UCSD-AML1 (cell line): Measurements from ENCODE around the gene UTP14C.
"Not testable (repeated sequence)": the region's sequence is repeated elsewhere in the genome, so short reads cannot be mapped to it uniquely, and the experiment has no call there.

Experiments
- DNase-seq: peaks from one replicate; lab custom pipeline; 2025; ENCODE audit not compliant: unreplicated experiment; lab: John Stamatoyannopoulos, UW

The UTP14C gene

GRCh38 chr13:52034616-52035226 is 10.2 kb downstream of the UTP14C start:
- DNase-seq: no peak

GRCh38 chr13:52036037-52036436 is 11.5 kb downstream of the UTP14C start:
- DNase-seq: no peak

GRCh38 chr13:52043675-52044074 is 19.2 kb downstream of the UTP14C start:
- DNase-seq: no peak

GRCh38 chr13:52047463-52047862 is 23.0 kb downstream of the UTP14C start:
- DNase-seq: no peak

- no peak for DNase-seq
These were observed 24.0 kb downstream of the UTP14C start for GRCh38 chr13:52048516-52048915.

GRCh38 chr13:52051400-52051799 is 26.9 kb downstream of the UTP14C start:
- DNase-seq: no peak

- DNase-seq: no peak
These were observed 29.0 kb downstream of the UTP14C start for GRCh38 chr13:52053460-52053859.

- not testable (repeated sequence) for DNase-seq
These were observed 36.6 kb downstream of the UTP14C start for GRCh38 chr13:52061064-52061463.

GRCh38 chr13:52061587-52061986 is 37.1 kb downstream of the UTP14C start:
- DNase-seq: no peak

GRCh38 chr13:52067237-52067636 is 42.7 kb downstream of the UTP14C start:
- DNase-seq: no peak

- DNase-seq: no peak
These were observed 46.5 kb downstream of the UTP14C start for GRCh38 chr13:52070929-52071523.
